Measurements from ENCODE around the gene SIGLEC10. TPM values are rescaled to one million over a fixed set of nuclear protein-coding genes. Genes with fewer than 3 reads are reported as not detected.
A peak's percentile ranks its signal among the peaks of the same experiment; 100 is the strongest.

Gene SIGLEC10
- total RNA-seq, 1 donor from 2014 or later, result 2.3 TPM

GRCh38 chr19:51396175-51396574 lies 21.3 kb downstream of the SIGLEC10 start:
- H3K27me3 Mint-ChIP-seq, result no peaks in the 10 kb centered on the region
- no peaks in the 10 kb centered on the region for H3K9me3 Mint-ChIP-seq
- no peak overlapping the region for H3K4me3 Mint-ChIP-seq
- peaks cover 4% of the 10 kb centered on the region for H3K36me3 Mint-ChIP-seq (ENCODE audit: low read depth)
- no peak for DNase-seq
- peak overlapping the region; percentile 96 for H3K27ac Mint-ChIP-seq
- intact Hi-C loops (cut with micrococcal nuclease), result loop anchor here (10.0 kb wide), 1 partner anchor 141 kb away; the partner anchor contains the start of gene SIGLECL1
- H3K4me1 Mint-ChIP-seq, result peaks cover 45% of the 10 kb centered on the region

GRCh38 chr19:51394050-51394836 lies 23.2 kb downstream of the SIGLEC10 start:
- peaks cover 52% of the 10 kb centered on the region for H3K4me1 Mint-ChIP-seq
- DNase-seq, result peak; percentile 98
- H3K36me3 Mint-ChIP-seq (ENCODE audit: low read depth), result peaks cover 2% of the 10 kb centered on the region
- intact Hi-C loops (cut with micrococcal nuclease), result loop anchor here (1.0 to 10.0 kb wide), 9 partner anchors 18 to 285 kb away; partner anchors contain the start of genes CTU1, NKG7 and SIGLECL1
- no peaks in the 10 kb centered on the region for H3K27me3 Mint-ChIP-seq
- peak overlapping the region; percentile 94 for H3K4me3 Mint-ChIP-seq
- peak overlapping the region; percentile 96 for H3K27ac Mint-ChIP-seq
- no peaks in the 10 kb centered on the region for H3K9me3 Mint-ChIP-seq

- peak overlapping the region; percentile 75 for H3K4me3 Mint-ChIP-seq
- intact Hi-C loops (cut with micrococcal nuclease), result loop anchor here (10.0 kb wide), 1 partner anchor 138 kb away; the partner anchor contains the start of gene SIGLECL1
- peaks cover 2% of the 10 kb centered on the region for H3K36me3 Mint-ChIP-seq (ENCODE audit: low read depth)
- peak overlapping the region; percentile 87 for H3K27ac Mint-ChIP-seq
- H3K27me3 Mint-ChIP-seq, result no peaks in the 10 kb centered on the region
- H3K4me1 Mint-ChIP-seq, result peaks cover 51% of the 10 kb centered on the region
- DNase-seq, result no peak
- H3K9me3 Mint-ChIP-seq, result no peaks in the 10 kb centered on the region
These were observed 24.7 kb downstream of the SIGLEC10 start for GRCh38 chr19:51392701-51393100.

DNA sequence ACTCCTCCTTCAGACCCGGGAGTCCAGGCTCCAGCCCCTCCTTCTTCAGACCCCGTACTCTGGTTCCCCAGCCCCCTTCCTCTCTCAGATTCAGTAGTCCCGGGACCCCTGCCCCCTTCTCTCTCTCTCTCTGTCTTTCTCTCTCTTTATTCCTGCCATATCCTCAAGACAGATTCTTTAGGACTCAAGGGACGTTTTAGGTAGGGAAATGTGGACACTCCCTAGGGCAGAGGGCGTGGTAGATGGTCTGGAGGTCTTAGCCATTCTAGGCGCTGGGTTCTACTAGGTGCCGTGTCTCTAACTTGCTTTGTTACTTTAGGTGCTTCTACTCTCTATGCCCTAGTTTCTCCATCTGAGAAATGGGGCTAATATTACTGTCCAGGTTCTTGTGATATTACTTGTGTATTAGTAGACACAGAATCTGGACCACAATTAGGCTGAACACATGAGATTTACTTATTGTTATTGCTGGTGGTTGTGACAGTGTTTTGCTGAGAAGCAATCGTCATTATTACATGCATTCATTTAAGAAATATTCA lies 26.3 kb downstream of the SIGLEC10 start:
- H3K27me3 Mint-ChIP-seq, result no peaks in the 10 kb centered on the region
- H3K4me3 Mint-ChIP-seq, result peak overlapping the region; percentile 67
- peaks cover 2% of the 10 kb centered on the region for H3K36me3 Mint-ChIP-seq (ENCODE audit: low read depth)
- no peak for DNase-seq
- H3K27ac Mint-ChIP-seq, result peak overlapping the region; percentile 89
- H3K9me3 Mint-ChIP-seq, result no peaks in the 10 kb centered on the region
- intact Hi-C loops (cut with micrococcal nuclease), result loop anchor here (10.0 kb wide), 1 partner anchor 136 kb away; the partner anchor contains the start of gene SIGLECL1
- H3K4me1 Mint-ChIP-seq, result peaks cover 44% of the 10 kb centered on the region

- no peak overlapping the region for H3K27ac Mint-ChIP-seq
- peaks cover 29% of the 10 kb centered on the region for H3K4me1 Mint-ChIP-seq
- no peaks in the 10 kb centered on the region for H3K9me3 Mint-ChIP-seq
These were observed 28.3 kb downstream of the SIGLEC10 start for GRCh38 chr19:51389143-51389542.

DNA sequence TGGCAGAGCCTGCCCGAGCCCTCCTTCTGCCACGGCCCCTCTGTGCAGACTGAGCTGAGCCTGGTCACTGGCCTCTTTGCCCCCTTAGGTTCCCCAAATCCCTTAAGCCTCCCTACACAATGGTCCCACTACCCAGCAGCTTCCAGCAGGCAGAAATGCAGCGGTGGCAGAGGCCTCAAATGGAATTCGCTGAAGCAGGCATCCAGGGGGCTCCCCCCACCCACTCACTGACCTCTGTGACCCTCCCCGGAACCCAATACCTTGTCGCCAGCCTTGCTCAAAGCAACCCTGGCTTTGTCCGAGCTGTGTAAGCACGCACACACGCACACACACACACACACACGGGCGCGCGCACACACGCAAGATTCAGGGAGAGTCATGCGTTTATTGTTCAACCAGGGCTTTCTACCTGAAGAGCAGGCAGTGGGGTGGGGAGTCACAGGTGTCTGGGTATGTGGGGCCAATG lies 29.5 kb downstream of the SIGLEC10 start, which contains the start of gene LIM2:
Gene LIM2 (minus strand): TSS at position 51 of the 466 bp plus-strand sequence. CDS start 531 bp downstream, outside the sequence.
- no peaks in the 10 kb centered on the region for H3K36me3 Mint-ChIP-seq (ENCODE audit: low read depth)
- H3K27ac Mint-ChIP-seq, result peak within 1 kb of the TSS; percentile 81
- H3K27me3 Mint-ChIP-seq, result no peaks in the 10 kb centered on the region
- peaks cover 22% of the 10 kb centered on the region for H3K4me1 Mint-ChIP-seq
- H3K9me3 Mint-ChIP-seq, result no peaks in the 10 kb centered on the region
- intact Hi-C loops (cut with micrococcal nuclease), result no loop called here
- H3K4me3 Mint-ChIP-seq, result no peak within 1 kb of the TSS
- no peak for DNase-seq

More at GRCh38 chr19:51389143-51389542, 28.3 kb downstream of the SIGLEC10 start:
- Mint-ChIP-seq H3K36me3 (ENCODE audit: low read depth) (no peaks in the 10 kb centered on the region), H3K4me3 (no peak overlapping the region), H3K27me3 (no peaks in the 10 kb centered on the region)
- DNase-seq, result no peak
- intact Hi-C loops (cut with micrococcal nuclease), result no loop called here

DNA sequence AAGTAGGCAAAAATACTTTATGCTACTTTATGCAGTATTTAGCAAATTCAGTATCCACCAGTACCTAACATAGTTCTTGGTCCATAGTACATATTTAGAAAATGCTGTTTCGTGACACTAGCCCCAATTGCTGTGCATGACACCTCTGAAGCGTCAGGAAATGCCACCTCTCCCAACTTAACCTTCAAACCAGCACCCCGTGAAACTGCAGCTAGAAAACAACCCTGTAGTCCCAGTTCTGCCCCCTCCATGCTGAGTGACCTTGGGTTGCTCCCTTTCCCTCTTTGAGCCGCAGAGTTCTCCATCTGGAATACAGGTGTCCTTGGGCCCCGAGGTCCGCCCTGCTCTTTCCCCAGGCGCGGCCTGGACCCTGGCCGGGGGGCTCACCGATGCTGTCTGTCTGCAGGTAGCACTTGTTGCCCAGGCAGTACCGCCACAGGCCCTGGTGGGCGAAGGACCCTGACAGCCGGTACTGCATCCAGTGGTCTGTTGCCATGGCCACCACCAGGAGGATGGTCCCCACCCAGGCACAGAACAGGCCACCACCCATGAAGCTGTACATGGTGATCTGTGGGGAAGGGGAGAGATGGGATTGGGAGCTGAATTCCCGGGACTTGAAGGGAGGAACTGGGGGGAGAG lies 30.4 kb downstream of the SIGLEC10 start:
- H3K4me3 Mint-ChIP-seq, result no peak overlapping the region
- intact Hi-C loops (cut with micrococcal nuclease), result no loop called here
- no peak overlapping the region for H3K27ac Mint-ChIP-seq
- no peak for DNase-seq
- H3K4me1 Mint-ChIP-seq, result peaks cover 19% of the 10 kb centered on the region
- H3K9me3 Mint-ChIP-seq, result no peaks in the 10 kb centered on the region
- H3K27me3 Mint-ChIP-seq, result no peaks in the 10 kb centered on the region
- no peaks in the 10 kb centered on the region for H3K36me3 Mint-ChIP-seq (ENCODE audit: low read depth)

DNA sequence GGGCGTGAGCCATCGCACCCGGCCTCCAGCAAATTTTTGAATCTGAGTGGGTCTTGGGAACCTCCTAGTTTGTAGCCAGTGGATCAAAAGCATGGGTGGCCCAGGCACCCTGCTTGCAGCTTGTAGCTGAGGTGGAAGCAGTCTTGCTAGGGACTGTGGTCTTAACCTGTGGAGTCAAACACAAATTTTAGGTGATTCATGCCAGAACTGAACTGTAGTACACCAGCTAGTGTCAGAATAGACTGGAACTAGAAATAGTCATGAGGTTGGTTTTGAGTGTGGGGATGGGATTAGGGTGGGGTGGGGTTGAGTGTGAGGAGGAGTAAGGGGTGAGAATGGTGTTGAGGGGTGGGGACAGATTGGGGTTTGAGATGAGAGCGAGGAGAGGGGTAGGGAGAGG lies 35.4 kb downstream of the SIGLEC10 start:
- DNase-seq, result no peak
- Mint-ChIP-seq H3K4me1 (peaks cover 23% of the 10 kb centered on the region), H3K27ac (peak overlapping the region; percentile 37), H3K27me3 (no peaks in the 10 kb centered on the region), H3K36me3 (ENCODE audit: low read depth) (peaks cover 4% of the 10 kb centered on the region), H3K9me3 (no peaks in the 10 kb centered on the region), H3K4me3 (no peak overlapping the region)
- intact Hi-C loops (cut with micrococcal nuclease), result no loop called here

- Mint-ChIP-seq H3K27me3 (no peaks in the 10 kb centered on the region), H3K4me1 (peaks cover 36% of the 10 kb centered on the region), H3K4me3 (no peak overlapping the region), H3K27ac (peak overlapping the region; percentile 65), H3K9me3 (peaks cover under 1% of the 10 kb centered on the region), H3K36me3 (ENCODE audit: low read depth) (peaks cover 5% of the 10 kb centered on the region)
- intact Hi-C loops (cut with micrococcal nuclease), result no loop called here
- DNase-seq, result no peak
These were observed 37.1 kb downstream of the SIGLEC10 start for GRCh38 chr19:51380379-51380778.

DNA sequence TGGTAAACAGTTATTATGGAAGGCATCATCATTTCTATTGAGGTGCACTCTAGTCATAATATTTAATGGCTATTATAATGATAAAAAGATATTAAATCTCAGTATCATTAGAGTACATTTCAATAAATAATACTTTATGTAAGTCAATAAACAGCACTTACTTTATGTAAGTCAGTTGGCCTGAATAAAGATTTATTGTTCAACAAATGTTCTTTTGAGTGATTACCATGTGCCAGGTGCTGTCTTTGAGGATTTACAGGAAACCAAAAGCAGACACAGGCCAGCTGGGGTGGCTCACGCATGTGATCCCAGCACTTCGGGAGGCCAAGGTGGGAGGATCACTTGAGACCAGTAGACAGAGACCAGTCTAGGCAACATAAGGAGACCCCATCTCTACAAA lies 40.0 kb downstream of the SIGLEC10 start:
- DNase-seq, result no peak
- Mint-ChIP-seq H3K4me3 (no peak overlapping the region), H3K27me3 (no peaks in the 10 kb centered on the region), H3K9me3 (peaks cover 8% of the 10 kb centered on the region), H3K27ac (no peak overlapping the region), H3K36me3 (ENCODE audit: low read depth) (peaks cover 13% of the 10 kb centered on the region), H3K4me1 (peaks cover 62% of the 10 kb centered on the region)
- intact Hi-C loops (cut with micrococcal nuclease), result no loop called here

- H3K9me3 Mint-ChIP-seq, result peaks cover 8% of the 10 kb centered on the region
- peaks cover 74% of the 10 kb centered on the region for H3K4me1 Mint-ChIP-seq
- H3K27ac Mint-ChIP-seq, result peak overlapping the region; percentile 98
- intact Hi-C loops (cut with micrococcal nuclease), result loop anchor here (1.0 kb wide), 3 partner anchors 8 to 66 kb away; no protein-coding TSS in a partner anchor
- DNase-seq, result peak; percentile 86
- peak overlapping the region; percentile 98 for H3K4me3 Mint-ChIP-seq
- peaks cover 21% of the 10 kb centered on the region for H3K36me3 Mint-ChIP-seq (ENCODE audit: low read depth)
- no peaks in the 10 kb centered on the region for H3K27me3 Mint-ChIP-seq
These were observed 41.8 kb downstream of the SIGLEC10 start for GRCh38 chr19:51375504-51376221.

DNA sequence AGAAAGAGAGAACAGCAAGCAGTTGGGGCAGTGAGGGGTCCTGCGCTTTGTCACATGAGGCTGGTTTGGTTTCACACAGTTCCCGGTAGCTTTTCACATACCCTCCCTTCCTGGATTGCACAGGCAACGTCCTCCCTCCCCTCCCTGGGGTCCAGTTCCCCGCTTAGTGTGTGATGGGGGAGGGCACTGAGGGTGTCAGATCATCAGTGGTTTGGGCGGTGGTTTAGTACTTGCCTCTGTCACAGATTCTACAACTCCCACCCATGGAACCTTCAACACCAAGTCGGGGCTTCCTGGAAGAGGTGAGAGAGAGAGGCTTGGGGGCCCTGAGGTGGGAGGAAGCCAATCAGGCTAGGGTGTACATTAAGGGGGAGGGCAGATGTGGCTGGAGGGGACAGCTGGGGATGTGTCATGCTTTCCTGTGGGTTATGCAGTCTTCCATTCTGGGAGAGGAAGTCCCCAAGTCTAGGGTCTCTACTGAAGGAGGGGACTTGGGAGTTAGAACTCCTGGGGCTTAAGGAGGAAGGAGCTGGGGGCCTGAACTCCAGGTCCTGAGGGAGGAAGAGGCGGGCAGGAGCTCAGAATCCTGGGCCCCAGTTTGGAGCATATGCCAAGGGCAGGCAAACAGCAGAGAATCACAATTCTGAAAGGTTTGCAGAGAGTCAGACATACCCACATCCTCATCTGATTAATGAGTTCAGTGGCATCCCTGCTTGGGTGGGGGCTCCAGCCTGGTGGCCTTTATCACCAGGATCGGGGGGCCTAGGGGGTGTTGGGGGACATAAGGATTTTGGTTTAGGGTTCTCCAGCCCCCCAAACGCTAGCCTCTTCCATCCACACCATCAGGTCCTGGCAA lies 44.6 kb downstream of the SIGLEC10 start, which contains the start of gene NKG7:
Gene NKG7 (minus strand): TSS at position 6 of the 856 bp plus-strand sequence. CDS start 119 bp downstream, outside the sequence.
- peaks cover 70% of the 10 kb centered on the region for H3K4me1 Mint-ChIP-seq
- H3K4me3 Mint-ChIP-seq, result peak within 1 kb of the TSS; percentile 98
- peak; percentile 90 for DNase-seq
- no peaks in the 10 kb centered on the region for H3K27me3 Mint-ChIP-seq
- H3K27ac Mint-ChIP-seq, result peak within 1 kb of the TSS; percentile 98
- intact Hi-C loops (cut with micrococcal nuclease), result loop anchor here (1.0 kb wide), 2 partner anchors 21 to 68 kb away; no protein-coding TSS in a partner anchor
- H3K36me3 Mint-ChIP-seq (ENCODE audit: low read depth), result peaks cover 30% of the 10 kb centered on the region
- H3K9me3 Mint-ChIP-seq, result peaks cover 8% of the 10 kb centered on the region
